Measurements from ENCODE around the gene DAAM2. TPM values are rescaled to one million over a fixed set of nuclear protein-coding genes. Genes with fewer than 3 reads are reported as not detected.

The DAAM2 gene
- total RNA-seq, 1 donor from 2014 or later = 0.59 TPM

- peaks cover 4% of the 10 kb centered on the region for H3K9me3 Mint-ChIP-seq (ENCODE audit: unreplicated experiment)
- peaks cover 1% of the 10 kb centered on the region for H3K27me3 Mint-ChIP-seq (ENCODE audit: unreplicated experiment)
- no peak for TF ChIP-seq CTCF (IDR thresholded peaks at IDR 0.05; ENCODE audit: partially characterized antibody, unreplicated experiment)
- no peaks in the 10 kb centered on the region for H3K36me3 Mint-ChIP-seq (ENCODE audit: unreplicated experiment)
- DNase-seq = no peak
- no peak overlapping the region for H3K27ac Mint-ChIP-seq (ENCODE audit: unreplicated experiment)
- H3K4me1 Mint-ChIP-seq (ENCODE audit: low read depth, unreplicated experiment) = no peaks in the 10 kb centered on the region
- H3K4me3 Mint-ChIP-seq (ENCODE audit: unreplicated experiment) = no peak overlapping the region
Measured at GRCh38 chr6:39951191-39951590, 159.0 kb downstream of the DAAM2 start.

- no peaks in the 10 kb centered on the region for H3K36me3 Mint-ChIP-seq (ENCODE audit: unreplicated experiment)
- no peak overlapping the region for H3K4me3 Mint-ChIP-seq (ENCODE audit: unreplicated experiment)
- TF ChIP-seq CTCF (IDR thresholded peaks at IDR 0.05; ENCODE audit: partially characterized antibody, unreplicated experiment) = no peak
- no peak for DNase-seq
- H3K27me3 Mint-ChIP-seq (ENCODE audit: unreplicated experiment) = peaks cover 1% of the 10 kb centered on the region
- H3K4me1 Mint-ChIP-seq (ENCODE audit: low read depth, unreplicated experiment) = no peaks in the 10 kb centered on the region
- H3K27ac Mint-ChIP-seq (ENCODE audit: unreplicated experiment) = no peak overlapping the region
- peaks cover 4% of the 10 kb centered on the region for H3K9me3 Mint-ChIP-seq (ENCODE audit: unreplicated experiment)
Measured at GRCh38 chr6:39951716-39952115, 159.5 kb downstream of the DAAM2 start.

- Mint-ChIP-seq H3K4me3 (ENCODE audit: unreplicated experiment) (no peak overlapping the region), H3K27ac (ENCODE audit: unreplicated experiment) (no peak overlapping the region), H3K36me3 (ENCODE audit: unreplicated experiment) (no peaks in the 10 kb centered on the region), H3K4me1 (ENCODE audit: low read depth, unreplicated experiment) (no peaks in the 10 kb centered on the region), H3K9me3 (ENCODE audit: unreplicated experiment) (peaks cover 4% of the 10 kb centered on the region), H3K27me3 (ENCODE audit: unreplicated experiment) (peaks cover 1% of the 10 kb centered on the region)
- no peak for DNase-seq
- no peak for TF ChIP-seq CTCF (IDR thresholded peaks at IDR 0.05; ENCODE audit: partially characterized antibody, unreplicated experiment)
Measured at GRCh38 chr6:39952167-39952566, 160.0 kb downstream of the DAAM2 start.

GRCh38 chr6:39953076-39953618 lies 161.0 kb downstream of the DAAM2 start:
- H3K36me3 Mint-ChIP-seq (ENCODE audit: unreplicated experiment) = no peaks in the 10 kb centered on the region
- no peak overlapping the region for H3K27ac Mint-ChIP-seq (ENCODE audit: unreplicated experiment)
- DNase-seq = no peak
- peaks cover 1% of the 10 kb centered on the region for H3K27me3 Mint-ChIP-seq (ENCODE audit: unreplicated experiment)
- H3K4me3 Mint-ChIP-seq (ENCODE audit: unreplicated experiment) = no peak overlapping the region
- no peak for TF ChIP-seq CTCF (IDR thresholded peaks at IDR 0.05; ENCODE audit: partially characterized antibody, unreplicated experiment)
- H3K9me3 Mint-ChIP-seq (ENCODE audit: unreplicated experiment) = peaks cover 4% of the 10 kb centered on the region
- H3K4me1 Mint-ChIP-seq (ENCODE audit: low read depth, unreplicated experiment) = no peaks in the 10 kb centered on the region

Other genes with a start within 250 kb of the DAAM2 start
- 1.1 TPM for gene KIF6, start 67.0 kb upstream of the DAAM2 start, total RNA-seq (ENCODE audit: unreplicated experiment)
- gene MOCS1, start 142.1 kb downstream of the DAAM2 start, total RNA-seq (ENCODE audit: unreplicated experiment) = 9.9 TPM

Data from glutamatergic neuron (in vitro differentiated cells).